ENCODE results near the gene PISD. TPM values are rescaled to one million over a fixed set of nuclear protein-coding genes. Genes with fewer than 3 reads are reported as not detected.
"Not testable (repeated sequence)": the region's sequence is repeated elsewhere in the genome, so short reads cannot be mapped to it uniquely, and the experiment has no call there.

The PISD gene
- total RNA-seq, 1 donor from 2014 or later = 11.0 TPM

- H3K36me3 ChIP-seq (ENCODE audit: control insufficient read depth in 3 of 3, insufficient read depth in 3 of 3, low read length in 3 of 3) = peaks cover 0 to 15% (median 11%) of the 10 kb centered on the region in 3 donors
- no peaks in the 10 kb centered on the region for H3K9me3 ChIP-seq (ENCODE audit: control insufficient read depth in 3 of 3, low read length in 3 of 3)
- H3K4me3 ChIP-seq (ENCODE audit: low read length in 3 of 3) = no peak overlapping the region
- peaks cover 13 to 43% (median 30%) of the 10 kb centered on the region in 3 donors for H3K4me1 ChIP-seq (ENCODE audit: control insufficient read depth in 3 of 3, insufficient read depth in 3 of 3, low read length in 3 of 3)
- no peaks in the 10 kb centered on the region for H3K27me3 ChIP-seq (ENCODE audit: control insufficient read depth in 3 of 3, insufficient read depth in 3 of 3, low read length in 3 of 3)
- peak overlapping the region; percentile 36 for H3K27ac ChIP-seq (ENCODE audit: low read depth, low read length)
- peak overlapping the region in 1 of 3 donors; percentile 9 for H3K9ac ChIP-seq (ENCODE audit: low read depth in 1 of 3, low read length in 3 of 3)
Observed at GRCh38 chr22:31681349-31682345, 19.6 kb upstream of the PISD start.

DNA sequence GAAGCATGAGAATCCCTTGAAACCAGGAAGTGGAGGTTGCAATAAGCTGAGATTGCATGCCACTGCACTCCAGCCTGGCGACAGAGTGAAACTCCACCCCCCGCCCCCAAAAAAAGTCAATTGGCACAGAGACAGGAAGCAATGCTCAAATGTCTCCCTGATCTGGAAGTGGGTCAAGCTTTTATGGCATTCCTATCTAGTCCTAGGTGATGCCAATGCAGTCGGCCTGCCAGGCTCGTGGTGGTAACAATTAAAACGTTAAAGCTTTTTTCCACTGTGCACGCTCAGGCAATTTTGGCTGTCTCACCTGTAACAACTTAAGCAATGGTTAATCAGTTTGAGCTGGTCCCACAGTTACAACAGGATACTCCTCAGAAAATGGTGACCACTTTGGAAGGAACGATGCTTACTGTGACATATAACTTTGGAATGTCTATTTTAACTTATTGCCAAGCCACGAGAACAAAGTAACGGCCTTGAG lies 18.9 kb upstream of the PISD start:
- H3K9ac ChIP-seq (ENCODE audit: low read depth in 1 of 3, low read length in 3 of 3) = no peak overlapping the region
- H3K4me1 ChIP-seq (ENCODE audit: control insufficient read depth in 3 of 3, insufficient read depth in 3 of 3, low read length in 3 of 3) = peaks cover 13 to 48% (median 33%) of the 10 kb centered on the region in 3 donors
- H3K27ac ChIP-seq (ENCODE audit: low read depth, low read length) = peak overlapping the region; percentile 30

GRCh38 chr22:31678748-31679147 lies 16.7 kb upstream of the PISD start:
- H3K9ac ChIP-seq (ENCODE audit: low read depth in 1 of 3, low read length in 3 of 3) = no peak overlapping the region
- no peak overlapping the region for H3K4me3 ChIP-seq (ENCODE audit: low read length in 3 of 3)
- no peaks in the 10 kb centered on the region for H3K9me3 ChIP-seq (ENCODE audit: control insufficient read depth in 3 of 3, low read length in 3 of 3)
- no peak overlapping the region for H3K27ac ChIP-seq (ENCODE audit: low read depth, low read length)
- H3K36me3 ChIP-seq (ENCODE audit: control insufficient read depth in 3 of 3, insufficient read depth in 3 of 3, low read length in 3 of 3) = peaks cover 0 to 4% (median 0%) of the 10 kb centered on the region in 3 donors
- no peaks in the 10 kb centered on the region for H3K27me3 ChIP-seq (ENCODE audit: control insufficient read depth in 3 of 3, insufficient read depth in 3 of 3, low read length in 3 of 3)
- H3K4me1 ChIP-seq (ENCODE audit: control insufficient read depth in 3 of 3, insufficient read depth in 3 of 3, low read length in 3 of 3) = peaks cover 13 to 46% (median 33%) of the 10 kb centered on the region in 3 donors

More for the DNA sequence above, 18.9 kb upstream of the PISD start:
- Histone ChIP-seq H3K9me3 (ENCODE audit: control insufficient read depth in 3 of 3, low read length in 3 of 3) (no peaks in the 10 kb centered on the region), H3K27me3 (ENCODE audit: control insufficient read depth in 3 of 3, insufficient read depth in 3 of 3, low read length in 3 of 3) (no peaks in the 10 kb centered on the region), H3K4me3 (ENCODE audit: low read length in 3 of 3) (no peak overlapping the region), H3K36me3 (ENCODE audit: control insufficient read depth in 3 of 3, insufficient read depth in 3 of 3, low read length in 3 of 3) (peaks cover 0 to 15% (median 7%) of the 10 kb centered on the region in 3 donors)

DNA sequence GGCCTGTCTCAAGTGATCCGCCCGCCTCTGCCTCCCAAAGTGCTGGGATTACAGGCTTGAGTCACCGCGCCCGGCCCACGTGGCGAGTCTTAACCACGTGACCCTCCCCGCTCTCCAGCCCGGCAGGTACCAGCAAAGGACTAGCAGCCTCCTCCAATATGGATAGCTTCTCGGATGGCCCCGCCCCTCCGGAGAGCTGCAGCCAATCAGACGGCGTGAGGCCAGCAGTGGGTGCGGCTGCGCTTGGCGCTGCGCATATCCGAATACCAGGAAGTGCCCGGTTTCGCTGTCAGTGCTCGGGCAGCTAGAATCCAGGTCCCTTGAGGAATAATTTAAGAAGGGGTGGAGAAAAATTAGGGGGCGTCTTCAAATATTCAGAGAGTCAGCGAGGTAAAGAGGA lies 14.7 kb upstream of the PISD start:
- Histone ChIP-seq H3K36me3 (ENCODE audit: control insufficient read depth in 3 of 3, insufficient read depth in 3 of 3, low read length in 3 of 3) (no peaks in the 10 kb centered on the region), H3K4me1 (ENCODE audit: control insufficient read depth in 3 of 3, insufficient read depth in 3 of 3, low read length in 3 of 3) (peaks cover 9 to 28% (median 20%) of the 10 kb centered on the region in 3 donors), H3K9me3 (ENCODE audit: control insufficient read depth in 3 of 3, low read length in 3 of 3) (no peaks in the 10 kb centered on the region), H3K9ac (ENCODE audit: low read depth in 1 of 3, low read length in 3 of 3) (peak overlapping the region; percentile 34 to 68 (median 68)), H3K27ac (ENCODE audit: low read depth, low read length) (peak overlapping the region; percentile 28), H3K27me3 (ENCODE audit: control insufficient read depth in 3 of 3, insufficient read depth in 3 of 3, low read length in 3 of 3) (no peaks in the 10 kb centered on the region), H3K4me3 (ENCODE audit: low read length in 3 of 3) (peak overlapping the region; percentile 54 to 65 (median 60))

- H3K27me3 ChIP-seq (ENCODE audit: control insufficient read depth in 3 of 3, insufficient read depth in 3 of 3, low read length in 3 of 3); H3K9me3 ChIP-seq (ENCODE audit: control insufficient read depth in 3 of 3, low read length in 3 of 3); H3K9ac ChIP-seq (ENCODE audit: low read depth in 1 of 3, low read length in 3 of 3); H3K4me3 ChIP-seq (ENCODE audit: low read length in 3 of 3); H3K27ac ChIP-seq (ENCODE audit: low read depth, low read length); H3K36me3 ChIP-seq (ENCODE audit: control insufficient read depth in 3 of 3, insufficient read depth in 3 of 3, low read length in 3 of 3); H3K4me1 ChIP-seq (ENCODE audit: control insufficient read depth in 3 of 3, insufficient read depth in 3 of 3, low read length in 3 of 3): not testable (repeated sequence)
Observed at GRCh38 chr22:31674219-31674618, 12.2 kb upstream of the PISD start.

- not testable (repeated sequence) for H3K4me3 ChIP-seq (ENCODE audit: low read length in 3 of 3); H3K9ac ChIP-seq (ENCODE audit: low read depth in 1 of 3, low read length in 3 of 3); H3K9me3 ChIP-seq (ENCODE audit: control insufficient read depth in 3 of 3, low read length in 3 of 3); H3K36me3 ChIP-seq (ENCODE audit: control insufficient read depth in 3 of 3, insufficient read depth in 3 of 3, low read length in 3 of 3); H3K27ac ChIP-seq (ENCODE audit: low read depth, low read length); H3K4me1 ChIP-seq (ENCODE audit: control insufficient read depth in 3 of 3, insufficient read depth in 3 of 3, low read length in 3 of 3); H3K27me3 ChIP-seq (ENCODE audit: control insufficient read depth in 3 of 3, insufficient read depth in 3 of 3, low read length in 3 of 3)
Observed at GRCh38 chr22:31668849-31669248, 6.8 kb upstream of the PISD start.

- Histone ChIP-seq H3K9me3 (ENCODE audit: control insufficient read depth in 3 of 3, low read length in 3 of 3) (no peaks in the 10 kb centered on the region), H3K27ac (ENCODE audit: low read depth, low read length) (peak overlapping the region; percentile 48), H3K4me3 (ENCODE audit: low read length in 3 of 3) (peak overlapping the region; percentile 91 to 100 (median 96)), H3K27me3 (ENCODE audit: control insufficient read depth in 3 of 3, insufficient read depth in 3 of 3, low read length in 3 of 3) (no peaks in the 10 kb centered on the region), H3K4me1 (ENCODE audit: control insufficient read depth in 3 of 3, insufficient read depth in 3 of 3, low read length in 3 of 3) (peaks cover 9 to 16% (median 13%) of the 10 kb centered on the region in 3 donors), H3K9ac (ENCODE audit: low read depth in 1 of 3, low read length in 3 of 3) (peak overlapping the region in 2 of 3 donors; percentile 57 to 93), H3K36me3 (ENCODE audit: control insufficient read depth in 3 of 3, insufficient read depth in 3 of 3, low read length in 3 of 3) (peaks cover 0 to 2% (median 0%) of the 10 kb centered on the region in 3 donors)
Observed at GRCh38 chr22:31662668-31663037, 638 bp upstream of the PISD start.

GRCh38 chr22:31660860-31661341 lies 1.1 kb downstream of the PISD start:
- H3K4me3 ChIP-seq (ENCODE audit: low read length in 3 of 3) = peak overlapping the region; percentile 91 to 100 (median 96)
- peak overlapping the region in 2 of 3 donors; percentile 86 to 93 for H3K9ac ChIP-seq (ENCODE audit: low read depth in 1 of 3, low read length in 3 of 3)
- H3K27ac ChIP-seq (ENCODE audit: low read depth, low read length); H3K27me3 ChIP-seq (ENCODE audit: control insufficient read depth in 3 of 3, insufficient read depth in 3 of 3, low read length in 3 of 3); H3K36me3 ChIP-seq (ENCODE audit: control insufficient read depth in 3 of 3, insufficient read depth in 3 of 3, low read length in 3 of 3); H3K9me3 ChIP-seq (ENCODE audit: control insufficient read depth in 3 of 3, low read length in 3 of 3): not testable (repeated sequence)
- peaks cover 9 to 16% (median 13%) of the 10 kb centered on the region in 3 donors for H3K4me1 ChIP-seq (ENCODE audit: control insufficient read depth in 3 of 3, insufficient read depth in 3 of 3, low read length in 3 of 3)

DNA sequence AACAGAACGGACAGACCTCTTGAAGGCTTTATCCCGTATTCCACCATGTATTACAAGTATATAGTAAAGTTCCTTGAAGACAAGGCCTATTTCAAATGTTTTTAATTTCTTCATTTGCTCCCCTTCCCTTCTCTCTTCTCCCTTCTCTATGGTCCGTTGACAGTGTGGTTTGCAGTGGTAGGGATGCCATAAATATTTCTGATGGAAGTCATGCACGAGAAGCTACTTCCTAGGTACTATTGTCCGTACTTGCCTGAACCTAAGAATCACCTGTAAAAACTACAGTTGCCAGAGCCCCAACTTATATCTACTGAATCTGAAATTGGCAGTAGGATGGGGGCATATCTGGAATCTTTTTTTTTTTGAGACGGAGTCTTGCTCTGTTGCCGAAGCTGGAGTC lies 2.8 kb downstream of the PISD start:
- peaks cover 14 to 23% (median 17%) of the 10 kb centered on the region in 3 donors for H3K4me1 ChIP-seq (ENCODE audit: control insufficient read depth in 3 of 3, insufficient read depth in 3 of 3, low read length in 3 of 3)
- no peaks in the 10 kb centered on the region for H3K9me3 ChIP-seq (ENCODE audit: control insufficient read depth in 3 of 3, low read length in 3 of 3)
- H3K27me3 ChIP-seq (ENCODE audit: control insufficient read depth in 3 of 3, insufficient read depth in 3 of 3, low read length in 3 of 3) = no peaks in the 10 kb centered on the region
- no peak overlapping the region for H3K9ac ChIP-seq (ENCODE audit: low read depth in 1 of 3, low read length in 3 of 3)
- H3K36me3 ChIP-seq (ENCODE audit: control insufficient read depth in 3 of 3, insufficient read depth in 3 of 3, low read length in 3 of 3) = peaks cover 0 to 2% (median 0%) of the 10 kb centered on the region in 3 donors
- no peak overlapping the region for H3K4me3 ChIP-seq (ENCODE audit: low read length in 3 of 3)
- H3K27ac ChIP-seq (ENCODE audit: low read depth, low read length) = no peak overlapping the region

- no peak overlapping the region for H3K9ac ChIP-seq (ENCODE audit: low read depth in 1 of 3, low read length in 3 of 3)
Observed at GRCh38 chr22:31654408-31654807, 7.6 kb downstream of the PISD start.

More at GRCh38 chr22:31654408-31654807, 7.6 kb downstream of the PISD start:
- Histone ChIP-seq H3K36me3 (ENCODE audit: control insufficient read depth in 3 of 3, insufficient read depth in 3 of 3, low read length in 3 of 3) (peaks cover 0 to 4% (median 3%) of the 10 kb centered on the region in 3 donors), H3K9me3 (ENCODE audit: control insufficient read depth in 3 of 3, low read length in 3 of 3) (no peaks in the 10 kb centered on the region), H3K27ac (ENCODE audit: low read depth, low read length) (peak overlapping the region; percentile 54), H3K27me3 (ENCODE audit: control insufficient read depth in 3 of 3, insufficient read depth in 3 of 3, low read length in 3 of 3) (no peaks in the 10 kb centered on the region), H3K4me1 (ENCODE audit: control insufficient read depth in 3 of 3, insufficient read depth in 3 of 3, low read length in 3 of 3) (peaks cover 14 to 19% (median 18%) of the 10 kb centered on the region in 3 donors), H3K4me3 (ENCODE audit: low read length in 3 of 3) (peak overlapping the region in 1 of 3 donors; percentile 8)

Measured in skeletal muscle tissue (tissue), 4 donors.